ENCODE results near the gene ETNK1.
"Not testable (repeated sequence)": the region's sequence is repeated elsewhere in the genome, so short reads cannot be mapped to it uniquely, and the experiment has no call there.

DNA sequence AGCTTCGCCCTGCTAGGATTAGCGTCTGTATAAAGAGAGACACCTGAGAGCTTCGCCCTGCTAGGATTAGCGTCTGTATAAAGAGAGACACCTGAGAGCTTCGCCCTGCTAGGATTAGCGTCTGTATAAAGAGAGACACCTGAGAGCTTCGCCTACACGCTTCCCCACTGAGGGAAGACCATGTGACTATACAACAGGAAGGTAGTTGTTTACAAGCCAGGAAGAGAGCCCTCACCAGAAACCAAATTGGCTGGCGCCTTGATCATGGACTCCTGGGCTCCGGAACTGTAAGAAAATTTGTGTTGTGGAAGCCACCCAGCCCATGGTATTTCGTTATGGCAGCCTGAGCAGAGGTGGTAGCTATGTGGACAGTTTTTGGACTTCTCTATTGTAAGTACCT is 74.7 kb downstream of the ETNK1 start:
- TF ChIP-seq, protein P1, sequence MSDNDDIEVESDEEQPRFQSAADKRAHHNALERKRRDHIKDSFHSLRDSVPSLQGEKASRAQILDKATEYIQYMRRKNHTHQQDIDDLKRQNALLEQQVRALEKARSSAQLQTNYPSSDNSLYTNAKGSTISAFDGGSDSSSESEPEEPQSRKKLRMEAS (IDR thresholded peaks at IDR 0.05), result not testable (repeated sequence)
- TF ChIP-seq EP300 (IDR thresholded peaks at IDR 0.05), result not testable (repeated sequence)
- TF ChIP-seq, protein P2, sequence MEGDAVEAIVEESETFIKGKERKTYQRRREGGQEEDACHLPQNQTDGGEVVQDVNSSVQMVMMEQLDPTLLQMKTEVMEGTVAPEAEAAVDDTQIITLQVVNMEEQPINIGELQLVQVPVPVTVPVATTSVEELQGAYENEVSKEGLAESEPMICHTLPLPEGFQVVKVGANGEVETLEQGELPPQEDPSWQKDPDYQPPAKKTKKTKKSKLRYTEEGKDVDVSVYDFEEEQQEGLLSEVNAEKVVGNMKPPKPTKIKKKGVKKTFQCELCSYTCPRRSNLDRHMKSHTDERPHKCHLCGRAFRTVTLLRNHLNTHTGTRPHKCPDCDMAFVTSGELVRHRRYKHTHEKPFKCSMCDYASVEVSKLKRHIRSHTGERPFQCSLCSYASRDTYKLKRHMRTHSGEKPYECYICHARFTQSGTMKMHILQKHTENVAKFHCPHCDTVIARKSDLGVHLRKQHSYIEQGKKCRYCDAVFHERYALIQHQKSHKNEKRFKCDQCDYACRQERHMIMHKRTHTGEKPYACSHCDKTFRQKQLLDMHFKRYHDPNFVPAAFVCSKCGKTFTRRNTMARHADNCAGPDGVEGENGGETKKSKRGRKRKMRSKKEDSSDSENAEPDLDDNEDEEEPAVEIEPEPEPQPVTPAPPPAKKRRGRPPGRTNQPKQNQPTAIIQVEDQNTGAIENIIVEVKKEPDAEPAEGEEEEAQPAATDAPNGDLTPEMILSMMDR (IDR thresholded peaks at IDR 0.05), result not testable (repeated sequence)
